Neural progenitor cell (in vitro differentiated cells): ENCODE measurements around the gene CD300A.

ENCODE experiments used
- EZH2 ChIP-seq: fragments of 200-600 bp; sonication (generic); IDR thresholded peaks from 2 replicates; pipeline ENCODE4 v1.6.1; 2017; ENCODE audit warnings: antibody characterized with exemption, mild to moderate bottlenecking, moderate library complexity
- EZH2phosphoT487 ChIP-seq: fragments of 200-600 bp; sonication (generic); IDR thresholded peaks from 2 replicates; pipeline ENCODE4 v1.6.1; 2017; ENCODE audit warnings: antibody characterized with exemption
- TF ChIP-seq, protein P1 (sequence below): fragments of 200-600 bp; sonication (generic); IDR thresholded peaks from 2 replicates; pipeline ENCODE4 v1.5.1; 2017; ENCODE audit warnings: antibody characterized with exemption, mild to moderate bottlenecking

DNA sequence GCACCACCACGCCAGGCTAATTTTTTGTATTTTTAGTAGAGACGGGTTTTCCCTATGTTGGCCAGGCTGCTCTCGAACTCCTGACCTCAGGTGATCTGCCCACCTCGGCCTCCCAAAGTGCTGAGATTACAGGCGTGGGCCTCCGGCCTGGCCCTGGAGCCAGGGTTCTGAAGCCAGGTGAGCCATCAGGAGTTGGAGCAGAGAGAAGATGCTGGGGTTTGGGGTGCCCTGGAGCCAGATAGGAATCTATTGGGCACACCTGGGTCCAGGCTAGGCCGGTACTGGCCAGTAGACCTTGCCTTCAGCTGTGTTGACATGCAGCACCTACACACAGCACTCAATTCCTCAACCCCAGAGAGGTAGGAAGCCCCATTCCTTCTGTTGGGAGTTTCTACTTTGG is 5.4 kb upstream of the CD300A start:
- TF ChIP-seq, protein P1, sequence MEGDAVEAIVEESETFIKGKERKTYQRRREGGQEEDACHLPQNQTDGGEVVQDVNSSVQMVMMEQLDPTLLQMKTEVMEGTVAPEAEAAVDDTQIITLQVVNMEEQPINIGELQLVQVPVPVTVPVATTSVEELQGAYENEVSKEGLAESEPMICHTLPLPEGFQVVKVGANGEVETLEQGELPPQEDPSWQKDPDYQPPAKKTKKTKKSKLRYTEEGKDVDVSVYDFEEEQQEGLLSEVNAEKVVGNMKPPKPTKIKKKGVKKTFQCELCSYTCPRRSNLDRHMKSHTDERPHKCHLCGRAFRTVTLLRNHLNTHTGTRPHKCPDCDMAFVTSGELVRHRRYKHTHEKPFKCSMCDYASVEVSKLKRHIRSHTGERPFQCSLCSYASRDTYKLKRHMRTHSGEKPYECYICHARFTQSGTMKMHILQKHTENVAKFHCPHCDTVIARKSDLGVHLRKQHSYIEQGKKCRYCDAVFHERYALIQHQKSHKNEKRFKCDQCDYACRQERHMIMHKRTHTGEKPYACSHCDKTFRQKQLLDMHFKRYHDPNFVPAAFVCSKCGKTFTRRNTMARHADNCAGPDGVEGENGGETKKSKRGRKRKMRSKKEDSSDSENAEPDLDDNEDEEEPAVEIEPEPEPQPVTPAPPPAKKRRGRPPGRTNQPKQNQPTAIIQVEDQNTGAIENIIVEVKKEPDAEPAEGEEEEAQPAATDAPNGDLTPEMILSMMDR, result no peak
- no peak for TF ChIP-seq EZH2
- no peak for TF ChIP-seq EZH2phosphoT487
